ENCODE data around the gene SCLT1. TPM values are rescaled to one million over a fixed set of nuclear protein-coding genes. Genes with fewer than 3 reads are reported as not detected.

SCLT1 gene
- total RNA-seq, 1 experiment from 2014 or later = 13.3 TPM

GRCh38 chr4:128835498-128836222 lies 257.7 kb downstream of the SCLT1 start:
- POLR2A ChIA-PET = no interaction called here
- no peak for TF ChIP-seq MAX (IDR thresholded peaks at IDR 0.05)
- TF ChIP-seq EZH2phosphoT487 (IDR thresholded peaks at IDR 0.05; ENCODE audit: borderline replicate concordance) = no peak
- no peak for TF ChIP-seq SRF (IDR thresholded peaks at IDR 0.05; ENCODE audit: low read depth)
- no peak for TF ChIP-seq RAD21 (IDR thresholded peaks at IDR 0.05; ENCODE audit: low read depth)
- TF ChIP-seq EZH2 (IDR thresholded peaks at IDR 0.05) = no peak
- TF ChIP-seq CEBPB (IDR thresholded peaks at IDR 0.05; ENCODE audit: low read depth) = no peak
- no peak for TF ChIP-seq ZBTB33 (IDR thresholded peaks at IDR 0.05; ENCODE audit: extremely low read depth, insufficient replicate concordance, low read length)
- no peak for TF ChIP-seq EGR1 (IDR thresholded peaks at IDR 0.05; ENCODE audit: low read depth)
- TF ChIP-seq ZFX (IDR thresholded peaks at IDR 0.05) = no peak
- no peak for TF ChIP-seq FOSL1 (IDR thresholded peaks at IDR 0.05; ENCODE audit: low read depth)
- TF ChIP-seq YY1 (IDR thresholded peaks at IDR 0.05; ENCODE audit: extremely low read depth, insufficient replicate concordance, low read depth, low read length) = no peak
- no peak for TF ChIP-seq SIN3A (IDR thresholded peaks at IDR 0.05; ENCODE audit: low read depth)
- no peak for TF ChIP-seq CBX3 (IDR thresholded peaks at IDR 0.05; ENCODE audit: low read depth)
- H3K9ac ChIP-seq (ENCODE audit: low read length) = no peak overlapping the region
- no peaks in the 10 kb centered on the region for H3K4me1 ChIP-seq (ENCODE audit: control insufficient read depth in 1 of 2, insufficient read depth in 2 of 2, low read length in 2 of 2)
- no peaks in the 10 kb centered on the region for H3K9me2 ChIP-seq (ENCODE audit: insufficient read depth)
- no TSS peak for BruUV-seq (replicated peaks)
- no peak for DNase-seq (ENCODE audit: low read depth, low spot score)
- RAD21 ChIA-PET (ENCODE audit: low non-redundant PET in 1 of 2, low total read pairs in 2 of 2, uncharacterized antibody in 2 of 2, unreplicated experiment in 2 of 2) = no interaction called here
- peaks cover 0 to 5% of the 10 kb centered on the region in 2 experiments; a peak in 1 of 4 replicates for H3K36me3 ChIP-seq (ENCODE audit: control insufficient read depth in 1 of 2, insufficient read depth in 2 of 2, low read length in 2 of 2)
- no peak overlapping the region for H2AFZ ChIP-seq (ENCODE audit: low read depth, low read length, poor library complexity, severe bottlenecking)
- CTCF ChIA-PET = no interaction called here
- no peak overlapping the region for H3K27ac ChIP-seq (ENCODE audit: low read depth, low read length)
- no peaks in the 10 kb centered on the region for H3K27me3 ChIP-seq (ENCODE audit: insufficient read depth, low read length)
- H4K20me1 ChIP-seq (ENCODE audit: insufficient read depth) = no peaks in the 10 kb centered on the region; the same call in 1 of the 2 replicates
- H3K4me2 ChIP-seq (ENCODE audit: low read length) = no peak overlapping the region
- peaks cover 63% of the 10 kb centered on the region for H3K79me2 ChIP-seq (ENCODE audit: insufficient read depth, low read length)
- no peak for ATAC-seq
- intact Hi-C loops (cut with micrococcal nuclease) = no loop called here
- H3K4me3 ChIP-seq (replicated peaks in 1 of 2; ENCODE audit: low read depth in 1 of 2, low read length in 2 of 2) = no peak overlapping the region
- no peaks in the 10 kb centered on the region for H3K9me3 ChIP-seq (ENCODE audit: control insufficient read depth in 1 of 2, insufficient read depth in 1 of 2, low read depth in 1 of 2, low read length in 2 of 2)

Other genes starting within 250 kb of the SCLT1 start
- gene C4orf33, start 2.6 kb upstream of the SCLT1 start, total RNA-seq (2021; ENCODE audit: unreplicated experiment) = 8.6 TPM

Measured in HCT116 (cell line).